ENCODE measurements around the gene APAF1.
"Not testable (repeated sequence)": the region's sequence is repeated elsewhere in the genome, so short reads cannot be mapped to it uniquely, and the experiment has no call there.

The APAF1 gene
- long read RNA-seq, donor 1: 0 reads
- long read RNA-seq, donor 2: 0 reads
- long read RNA-seq, donor 3, full-length matches to known transcripts: 1 of 1 reads
- long read RNA-seq, donor 3, partial matches to known transcripts: 0 of 1 reads
- long read RNA-seq, donor 3, other reads (novel, unspliced or antisense): 0 of 1 reads
- long read RNA-seq, donor 4: 0 reads
- long read RNA-seq, donor 5: 0 reads
- long read RNA-seq, donor 6: 0 reads
- long read RNA-seq, donor 7, full-length matches to known transcripts: 1 of 1 reads
- long read RNA-seq, donor 7, partial matches to known transcripts: 0 of 1 reads
- long read RNA-seq, donor 7, other reads (novel, unspliced or antisense): 0 of 1 reads
- long read RNA-seq, donor 8, partial matches to known transcripts: 0 of 1 reads
- long read RNA-seq, donor 8, other reads (novel, unspliced or antisense): 0 of 1 reads

GRCh38 chr12:98644712-98645571, at the start of gene APAF1, which contains the start of gene IKBIP:
Gene APAF1, plus strand, starts transcription at chr12:98645290. Its CDS starts 3,070 bp downstream, at chr12:98648360.
Gene IKBIP, minus strand, starts transcription at chr12:98644788. Its CDS starts 87 bp downstream, at chr12:98644701.
- peak; percentile 99 for DNase-seq

- not testable (repeated sequence) for DNase-seq
Observed at GRCh38 chr12:98597313-98597712, 47.8 kb upstream of the APAF1 start.

- no peak for DNase-seq
Observed at GRCh38 chr12:98601924-98602323, 43.2 kb upstream of the APAF1 start.

- DNase-seq: no peak
Observed at GRCh38 chr12:98606359-98606988, 38.6 kb upstream of the APAF1 start.

GRCh38 chr12:98610596-98610995, 34.5 kb upstream of the APAF1 start:
- DNase-seq: no peak

- DNase-seq: no peak
Observed at GRCh38 chr12:98612696-98613334, 32.3 kb upstream of the APAF1 start.

- DNase-seq: no peak
Observed at GRCh38 chr12:98618952-98619351, 26.1 kb upstream of the APAF1 start.

- DNase-seq: no peak
Observed at GRCh38 chr12:98635657-98636323, 9.3 kb upstream of the APAF1 start.

GRCh38 chr12:98637068-98637467, 8.0 kb upstream of the APAF1 start:
- no peak for DNase-seq

- no peak for DNase-seq
Observed at GRCh38 chr12:98638009-98638408, 7.1 kb upstream of the APAF1 start.

GRCh38 chr12:98639491-98639890, 5.6 kb upstream of the APAF1 start:
- DNase-seq: no peak

GRCh38 chr12:98642801-98643200, 2.3 kb upstream of the APAF1 start:
- DNase-seq: not testable (repeated sequence)

GRCh38 chr12:98644433-98644711, 718 bp upstream of the APAF1 start:
- no peak for DNase-seq

- no peak for DNase-seq
Observed at GRCh38 chr12:98645572-98646067, 530 bp downstream of the APAF1 start.

GRCh38 chr12:98646294-98647090, 1.4 kb downstream of the APAF1 start:
- no peak for DNase-seq

- no peak for DNase-seq
Observed at GRCh38 chr12:98651328-98651727, 6.2 kb downstream of the APAF1 start.

GRCh38 chr12:98653866-98654493, 8.9 kb downstream of the APAF1 start:
- DNase-seq: peak; percentile 25

GRCh38 chr12:98656289-98657101, 11.4 kb downstream of the APAF1 start:
- no peak for DNase-seq

- no peak for DNase-seq
Observed at GRCh38 chr12:98660521-98660920, 15.4 kb downstream of the APAF1 start.
